NT2/D1 (cell line): Measurements from ENCODE around the gene PHGDH.

Experiments used
- SUZ12 ChIP-seq: IDR thresholded peaks from 2 replicates; pipeline ENCODE4 v1.6.1; 2011; ENCODE audit not compliant: insufficient read length, insufficient read depth; ENCODE audit errors: extremely low read depth
- YY1 ChIP-seq: IDR thresholded peaks from 2 replicates; pipeline ENCODE4 v1.6.1; 2011; ENCODE audit not compliant: insufficient read length, insufficient read depth
- ZNF274 ChIP-seq: IDR thresholded peaks from 2 replicates; pipeline ENCODE4 v1.6.1; 2011; ENCODE audit warnings: mild to moderate bottlenecking, low read depth, low read length

- TF ChIP-seq YY1 = no peak
- TF ChIP-seq ZNF274 = no peak
- TF ChIP-seq SUZ12 = no peak
Measured at GRCh38 chr1:119724611-119725218, 13.0 kb downstream of the PHGDH start.
